ENCODE results near the gene PCSK5. TPM values are rescaled to one million over a fixed set of nuclear protein-coding genes. Genes with fewer than 3 reads are reported as not detected.

Gene PCSK5
- total RNA-seq, 1 experiment from 2014 or later: 0.17 TPM

DNA sequence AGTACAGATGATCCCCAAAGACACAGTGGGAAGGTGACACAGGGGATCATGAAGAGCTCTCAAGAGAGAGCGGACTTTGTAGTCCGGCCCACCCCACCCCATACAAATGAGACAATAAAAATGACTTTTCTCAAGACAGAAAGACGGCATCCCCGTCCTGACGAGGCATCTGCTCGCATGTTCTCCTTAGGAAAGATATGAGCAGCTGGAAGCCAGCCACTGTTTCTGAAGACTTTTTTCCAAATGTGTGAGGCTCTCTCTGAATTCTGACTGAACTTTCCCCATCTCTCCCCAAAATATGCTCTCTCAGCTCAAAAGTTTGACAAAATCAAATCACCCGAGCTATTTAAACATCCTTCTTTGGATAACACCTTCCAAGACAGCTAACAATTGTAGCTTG lies 398.6 kb downstream of the PCSK5 start:
- no TSS peak for BruUV-seq (replicated peaks)
- Histone ChIP-seq H3K27me3 (replicated peaks; ENCODE audit: insufficient read depth, low read depth, low read length, poor library complexity) (peaks cover 25% of the 10 kb centered on the region), H3K4me3 (ENCODE audit: low read depth, low read length, poor library complexity, severe bottlenecking) (no peak overlapping the region), H3K9me3 (ENCODE audit: low read depth, low read length, poor library complexity, severe bottlenecking) (no peaks in the 10 kb centered on the region), H3K27ac (ENCODE audit: low read depth, low read length, poor library complexity, severe bottlenecking) (no peak overlapping the region), H3K36me3 (ENCODE audit: insufficient read depth, low read length, poor library complexity, severe bottlenecking) (no peaks in the 10 kb centered on the region), H3K4me1 (ENCODE audit: insufficient read depth, low read length, poor library complexity, severe bottlenecking) (no peaks in the 10 kb centered on the region)
- TF ChIP-seq, protein P1, sequence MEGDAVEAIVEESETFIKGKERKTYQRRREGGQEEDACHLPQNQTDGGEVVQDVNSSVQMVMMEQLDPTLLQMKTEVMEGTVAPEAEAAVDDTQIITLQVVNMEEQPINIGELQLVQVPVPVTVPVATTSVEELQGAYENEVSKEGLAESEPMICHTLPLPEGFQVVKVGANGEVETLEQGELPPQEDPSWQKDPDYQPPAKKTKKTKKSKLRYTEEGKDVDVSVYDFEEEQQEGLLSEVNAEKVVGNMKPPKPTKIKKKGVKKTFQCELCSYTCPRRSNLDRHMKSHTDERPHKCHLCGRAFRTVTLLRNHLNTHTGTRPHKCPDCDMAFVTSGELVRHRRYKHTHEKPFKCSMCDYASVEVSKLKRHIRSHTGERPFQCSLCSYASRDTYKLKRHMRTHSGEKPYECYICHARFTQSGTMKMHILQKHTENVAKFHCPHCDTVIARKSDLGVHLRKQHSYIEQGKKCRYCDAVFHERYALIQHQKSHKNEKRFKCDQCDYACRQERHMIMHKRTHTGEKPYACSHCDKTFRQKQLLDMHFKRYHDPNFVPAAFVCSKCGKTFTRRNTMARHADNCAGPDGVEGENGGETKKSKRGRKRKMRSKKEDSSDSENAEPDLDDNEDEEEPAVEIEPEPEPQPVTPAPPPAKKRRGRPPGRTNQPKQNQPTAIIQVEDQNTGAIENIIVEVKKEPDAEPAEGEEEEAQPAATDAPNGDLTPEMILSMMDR (conservative IDR thresholded peaks at IDR 0.05; ENCODE audit: low read depth, low read length): no peak
- TF ChIP-seq EZH2 (IDR thresholded peaks at IDR 0.05; ENCODE audit: borderline replicate concordance, low read depth, low read length, poor library complexity, severe bottlenecking): no peak
- ChIA-PET CTCF (interaction anchor here (0.6 kb wide), 1 partner anchor 111 kb away, joined by 3 read pairs; no protein-coding TSS in a partner anchor), POLR2A (ENCODE audit: low non-redundant PET) (no interaction called here)
- DNase-seq (ENCODE audit: low spot score): no peak
- intact Hi-C loops (cut with micrococcal nuclease; ENCODE audit: unreplicated experiment): no loop called here

DNA sequence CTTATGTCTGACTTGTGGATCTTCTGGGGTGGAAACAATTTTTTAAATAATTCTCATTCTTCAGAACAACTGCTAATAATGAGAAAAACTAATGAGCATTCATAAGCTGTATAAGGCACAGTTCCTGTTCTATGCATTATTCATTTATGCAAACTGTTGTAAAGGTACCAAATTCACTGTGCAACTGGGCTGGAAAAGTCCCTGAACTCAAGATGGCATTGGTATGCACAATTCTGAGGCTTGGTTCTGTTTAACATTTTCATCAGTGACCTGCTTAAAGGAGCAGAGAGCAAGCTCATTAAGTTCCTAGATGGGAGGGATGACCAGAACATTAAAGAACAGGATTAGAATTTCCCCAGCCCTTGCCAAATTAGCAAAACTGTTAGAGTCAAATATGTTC lies 399.2 kb downstream of the PCSK5 start:
- BruUV-seq (replicated peaks): no TSS peak
- H3K36me3 ChIP-seq (ENCODE audit: insufficient read depth, low read length, poor library complexity, severe bottlenecking): no peaks in the 10 kb centered on the region
- no peak overlapping the region for H3K4me3 ChIP-seq (ENCODE audit: low read depth, low read length, poor library complexity, severe bottlenecking)
- no peak for DNase-seq (ENCODE audit: low spot score)
- POLR2A ChIA-PET (ENCODE audit: low non-redundant PET): no interaction called here
- H3K4me1 ChIP-seq (ENCODE audit: insufficient read depth, low read length, poor library complexity, severe bottlenecking): no peaks in the 10 kb centered on the region
- no peak overlapping the region for H3K27ac ChIP-seq (ENCODE audit: low read depth, low read length, poor library complexity, severe bottlenecking)
- intact Hi-C loops (cut with micrococcal nuclease; ENCODE audit: unreplicated experiment): no loop called here
- no peaks in the 10 kb centered on the region for H3K9me3 ChIP-seq (ENCODE audit: low read depth, low read length, poor library complexity, severe bottlenecking)
- peaks cover 29% of the 10 kb centered on the region for H3K27me3 ChIP-seq (replicated peaks; ENCODE audit: insufficient read depth, low read depth, low read length, poor library complexity)
- no peak for TF ChIP-seq EZH2 (IDR thresholded peaks at IDR 0.05; ENCODE audit: borderline replicate concordance, low read depth, low read length, poor library complexity, severe bottlenecking)
- TF ChIP-seq, protein P1 (conservative IDR thresholded peaks at IDR 0.05; ENCODE audit: low read depth, low read length): no peak
- CTCF ChIA-PET: no interaction called here

DNA sequence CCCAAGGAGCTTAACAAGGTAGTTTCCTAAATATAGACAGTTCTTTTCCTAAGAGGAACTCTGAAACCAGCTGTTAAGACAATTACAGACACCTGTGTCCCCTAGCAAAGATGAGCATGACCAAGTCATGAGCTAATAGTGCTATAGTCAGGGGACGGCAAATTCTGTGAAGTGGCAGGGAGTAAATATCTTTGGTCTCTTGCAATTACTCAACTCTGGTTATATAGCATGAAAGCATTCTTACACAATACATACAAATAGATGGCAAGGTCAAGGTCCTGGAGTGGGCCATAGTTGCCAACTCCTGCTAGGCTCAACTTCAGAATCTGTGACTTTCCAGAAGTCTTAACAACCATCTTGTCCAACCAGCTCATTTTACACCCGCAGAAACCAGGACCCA lies 400.1 kb downstream of the PCSK5 start:
- Histone ChIP-seq H3K4me1 (ENCODE audit: insufficient read depth, low read length, poor library complexity, severe bottlenecking) (no peaks in the 10 kb centered on the region), H3K9me3 (ENCODE audit: low read depth, low read length, poor library complexity, severe bottlenecking) (no peaks in the 10 kb centered on the region), H3K27me3 (replicated peaks; ENCODE audit: insufficient read depth, low read depth, low read length, poor library complexity) (peaks cover 29% of the 10 kb centered on the region), H3K36me3 (ENCODE audit: insufficient read depth, low read length, poor library complexity, severe bottlenecking) (no peaks in the 10 kb centered on the region), H3K4me3 (ENCODE audit: low read depth, low read length, poor library complexity, severe bottlenecking) (no peak overlapping the region), H3K27ac (ENCODE audit: low read depth, low read length, poor library complexity, severe bottlenecking) (no peak overlapping the region)
- no TSS peak for BruUV-seq (replicated peaks)
- ChIA-PET CTCF (no interaction called here), POLR2A (ENCODE audit: low non-redundant PET) (no interaction called here)
- intact Hi-C loops (cut with micrococcal nuclease; ENCODE audit: unreplicated experiment): no loop called here
- no peak for TF ChIP-seq EZH2 (IDR thresholded peaks at IDR 0.05; ENCODE audit: borderline replicate concordance, low read depth, low read length, poor library complexity, severe bottlenecking)
- TF ChIP-seq, protein P1 (conservative IDR thresholded peaks at IDR 0.05; ENCODE audit: low read depth, low read length): no peak
- no peak for DNase-seq (ENCODE audit: low spot score)

All from A673 (cell line).